Esophagus muscularis mucosa (tissue), 3 donors: ENCODE measurements around the gene GASK1A.

Experiments
- CTCF ChIP-seq, 3 experiments: fragments of 200-600 bp in 2 of 3; fragments of 450-650 bp in 1 of 3; sonication (generic) in 2 of 3; IDR thresholded peaks; one replicate each; pipeline ENCODE4 v1.5.1; 2017 to 2019; ENCODE audit warnings: antibody characterized with exemption in 3 of 3, mild to moderate bottlenecking in 2 of 3, moderate library complexity in 1 of 3
- POLR2AphosphoS5 ChIP-seq, 2 donors: sonication (generic); formaldehyde crosslinking; IDR thresholded peaks; one replicate each; pipeline ENCODE4 v1.6.1; 2017; ENCODE audit warnings: antibody characterized with exemption in 2 of 2

GRCh38 chr3:42982645-42983412 is 3.7 kb downstream of the GASK1A start:
- no peak for TF ChIP-seq POLR2AphosphoS5 (IDR thresholded peaks at IDR 0.05)
- no peak for TF ChIP-seq CTCF (IDR thresholded peaks at IDR 0.05)
